IMR-90 (cell line): ENCODE data around the gene RASGRF2.

Experiments
- CTCF ChIP-seq: conservative IDR thresholded peaks from 2 replicates; pipeline ENCODE4 v1.5.1; 2012; ENCODE audit warnings: mild to moderate bottlenecking, low read depth, low read length, improper control_type of control experiment
- MAZ ChIP-seq: IDR thresholded peaks from 2 replicates; pipeline ENCODE4 v1.6.1; 2012; ENCODE audit warnings: low read depth, mild to moderate bottlenecking, low read length, improper control_type of control experiment, moderate library complexity, borderline replicate concordance
- POLR2A ChIP-seq: IDR thresholded peaks from 2 replicates; pipeline ENCODE4 v1.6.1; 2012; ENCODE audit warnings: mild to moderate bottlenecking, low read depth, low read length
- RAD21 ChIP-seq: IDR thresholded peaks from 2 replicates; pipeline ENCODE4 v1.6.1; 2012; ENCODE audit warnings: low read length, improper control_type of control experiment

- no peak for TF ChIP-seq CTCF
- TF ChIP-seq RAD21, result no peak
- TF ChIP-seq MAZ, result no peak
- TF ChIP-seq POLR2A, result no peak
Observed at GRCh38 chr5:81188962-81189361, 228.8 kb downstream of the RASGRF2 start.
